Naive thymus-derived CD8-positive, alpha-beta T cell (primary cell): ENCODE data around the gene GTF3C1. TPM values are rescaled to one million over a fixed set of nuclear protein-coding genes. Genes with fewer than 3 reads are reported as not detected.

ENCODE experiments used
- ATAC-seq, 2 donors: fragments of 150-1000 bp; cut with Tn5 transposase in 1 of 2; sonication (Bioruptor Pico), chemical (Tn5 transposase) in 1 of 2; 1 replicate in 1 of 2; 2 replicates in 1 of 2; pipeline ENCODE4 v1.10.0; 2021; ENCODE audit warnings: mild to moderate bottlenecking in 2 of 2, moderate library complexity in 2 of 2
- POLR2A ChIA-PET: fragments of 350-600 bp; sonication (Branson Sonifier 250); formaldehyde crosslinking; loops from one replicate; lab custom pipeline; 2021; ENCODE audit warnings: antibody characterized with exemption; lab: Charles Lee
- DNase-seq, 10 donors: peaks; one replicate each; pipeline versions ENCODE4 v3.0.0 to v3.0.0-alpha.2; 2020 to 2022
- H3K27ac Mint-ChIP-seq, 10 donors: one replicate each; pipeline ENCODE4 v1.8.0; 2020 to 2022; ENCODE audit warnings: mild to moderate bottlenecking in 10 of 10, mixed read lengths in 10 of 10, moderate library complexity in 4 of 10, inconsistent platforms in 1 of 10
- H3K27me3 Mint-ChIP-seq, 5 donors: one replicate each; pipeline ENCODE4 v1.8.0; 2021 to 2022; ENCODE audit warnings: mixed read lengths in 5 of 5
- H3K36me3 Mint-ChIP-seq, 3 donors: one replicate each; pipeline ENCODE4 v1.8.0; 2020 to 2022; ENCODE audit warnings: mixed read lengths in 3 of 3, mild to moderate bottlenecking in 2 of 3, inconsistent platforms in 1 of 3
- H3K4me1 Mint-ChIP-seq, 4 donors: one replicate each; pipeline ENCODE4 v1.8.0; 2021 to 2022; ENCODE audit warnings: mixed read lengths in 4 of 4
- H3K4me3 Mint-ChIP-seq, 10 donors: one replicate each; pipeline ENCODE4 v1.8.0; 2020 to 2022; ENCODE audit warnings: mild to moderate bottlenecking in 10 of 10, mixed read lengths in 10 of 10, moderate library complexity in 6 of 10, inconsistent platforms in 1 of 10
- H3K9me3 Mint-ChIP-seq, 9 donors: one replicate each; pipeline ENCODE4 v1.8.0; 2020 to 2022; ENCODE audit warnings: mixed read lengths in 9 of 9, mild to moderate bottlenecking in 3 of 9, inconsistent platforms in 1 of 9, moderate library complexity in 1 of 9
- polyA plus RNA-seq, 3 donors: library from polyadenylated mRNA; unstranded; fragments of 300-500 nt; fragmentation: Illumina TruSeq; gene quantifications; one replicate each; pipeline ENCODE4 v1.2.3, GENCODE V29; 2021
- total RNA-seq, 8 experiments: library from RNA in 2 of 8; stranded (reverse) in 2 of 8; gene quantifications; one replicate each; pipeline ENCODE4 v1.2.3 and lab custom pipeline; 2021 to 2026

GTF3C1 gene
- total RNA-seq (10 to 100 TPM; 56.4 to 56.6 TPM), polyA plus RNA-seq (10 to 100 TPM; 25.8 to 36.1 (median 26.9) TPM), total RNA-seq (lab: John Stamatoyannopoulos, UW) (132 to 154 (median 144) reads per million in 6 experiments)

DNA sequence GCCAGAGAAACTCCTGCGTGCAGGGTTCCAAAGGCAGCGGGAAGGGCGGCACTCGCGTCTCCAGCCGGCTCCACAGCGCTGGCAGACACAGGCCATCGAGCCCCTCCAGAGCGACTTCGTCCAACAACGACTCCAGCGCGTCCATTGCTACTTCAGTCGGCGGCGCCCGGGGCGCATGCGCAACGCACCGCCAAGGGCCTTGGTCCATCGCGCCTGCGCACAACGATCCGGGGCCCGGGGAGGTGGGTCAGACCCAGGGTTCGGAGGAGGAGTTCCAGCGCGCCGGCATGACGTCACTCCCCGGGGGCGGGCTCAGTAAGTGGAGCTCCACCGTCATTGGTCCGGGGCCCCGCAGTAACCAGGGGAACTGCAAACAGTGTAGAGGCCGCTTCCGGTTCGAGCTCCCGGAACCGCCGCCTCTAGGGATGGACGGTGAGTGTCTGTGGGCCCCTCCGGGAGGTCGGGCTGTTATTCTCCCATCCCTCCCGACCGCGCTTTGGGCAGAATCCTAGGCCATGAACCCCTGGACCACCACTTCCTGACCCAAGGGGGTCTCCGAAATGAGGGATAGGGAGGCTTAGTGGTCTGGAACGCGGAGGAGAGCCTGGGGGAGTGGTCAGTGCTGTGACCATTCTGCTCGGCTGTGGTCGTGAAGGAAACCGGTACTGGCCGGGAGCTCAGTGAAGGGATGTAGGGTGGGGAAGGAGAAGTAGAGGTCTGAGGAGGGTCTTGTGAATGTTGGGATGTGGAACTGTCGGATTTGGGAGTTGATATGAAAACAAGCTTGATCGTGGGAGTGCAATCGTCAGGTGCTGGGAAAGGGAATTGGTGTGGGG is at the start of gene GTF3C1, which contains the start of gene KATNIP:
TSS of gene GTF3C1 (minus strand) at position 168 of the 836 bp plus-strand sequence. CDS start at position 145, 23 bp downstream.
TSS of gene KATNIP (plus strand) at position 399 of the 836 bp plus-strand sequence. CDS start at position 426, 27 bp downstream.
- no peaks in the 10 kb centered on the region for H3K9me3 Mint-ChIP-seq
- POLR2A ChIA-PET: interaction anchor here (0.6 to 3.3 kb wide), 6 partner anchors 10 to 746 kb away, joined by 3 to 20 read pairs (median 4); partner anchors contain the start of gene KDM8
- DNase-seq (peak; percentile 99 to 100 (median 100)), ATAC-seq (peak; percentile 93 to 95)
- peak within 1 kb of the TSS; percentile 97 to 99 (median 98) for H3K4me3 Mint-ChIP-seq
- peaks cover 0 to 17% (median 4%) of the 10 kb centered on the region in 3 donors for H3K36me3 Mint-ChIP-seq
- no peaks in the 10 kb centered on the region for H3K27me3 Mint-ChIP-seq
- peak within 1 kb of the TSS; percentile 92 to 100 (median 100) for H3K27ac Mint-ChIP-seq
- H3K4me1 Mint-ChIP-seq: peaks cover 27 to 50% (median 42%) of the 10 kb centered on the region in 4 donors

DNA sequence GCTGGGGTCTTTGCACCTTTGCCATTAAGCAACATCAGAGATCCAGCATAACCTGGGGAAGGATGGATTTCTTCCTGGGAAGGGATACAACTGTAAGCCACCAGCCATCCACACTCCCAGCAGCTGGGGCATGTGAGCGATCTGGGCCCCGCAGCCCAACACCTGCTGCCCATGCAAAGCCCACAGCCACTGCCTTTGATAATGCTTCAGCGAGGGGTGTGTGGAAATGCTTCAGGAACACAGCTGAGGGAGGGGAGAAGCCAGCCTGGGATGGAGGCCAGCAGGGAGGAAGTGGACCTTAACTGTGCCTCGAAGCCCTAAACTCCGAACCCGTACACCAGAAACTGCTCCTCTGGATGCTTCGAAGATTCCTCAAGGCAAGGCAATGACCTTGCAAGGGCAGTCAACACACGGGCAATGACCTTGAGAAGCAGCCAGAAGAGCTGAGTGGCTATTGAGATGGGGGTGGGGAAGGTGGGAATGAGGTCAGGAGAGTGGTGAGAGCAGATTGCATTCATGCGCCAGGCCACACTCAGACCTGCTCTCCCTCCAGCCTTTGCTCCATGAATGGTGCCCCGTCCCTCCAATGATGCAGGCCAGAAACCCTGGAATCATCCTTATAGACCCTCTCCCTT is 49.3 kb upstream of the GTF3C1 start:
- no peaks in the 10 kb centered on the region for H3K9me3 Mint-ChIP-seq
- ATAC-seq: no peak
- DNase-seq: no peak
- H3K36me3 Mint-ChIP-seq: peaks cover 0 to 8% (median 2%) of the 10 kb centered on the region in 3 donors
- no peaks in the 10 kb centered on the region for H3K27me3 Mint-ChIP-seq
- no peak overlapping the region for H3K4me3 Mint-ChIP-seq
- POLR2A ChIA-PET: no interaction called here
- peak overlapping the region in 2 of 10 donors; percentile 4 to 50 for H3K27ac Mint-ChIP-seq
- peaks cover 0 to 3% (median 0%) of the 10 kb centered on the region in 4 donors for H3K4me1 Mint-ChIP-seq

GRCh38 chr16:27598220-27598619 is 48.5 kb upstream of the GTF3C1 start:
- Mint-ChIP-seq H3K27ac (no peak overlapping the region), H3K27me3 (no peaks in the 10 kb centered on the region), H3K4me3 (no peak overlapping the region), H3K9me3 (no peaks in the 10 kb centered on the region), H3K4me1 (peaks cover 0 to 3% (median 0%) of the 10 kb centered on the region in 4 donors), H3K36me3 (peaks cover 0 to 11% (median 2%) of the 10 kb centered on the region in 3 donors)
- POLR2A ChIA-PET: no interaction called here
- ATAC-seq: no peak
- no peak for DNase-seq

- no peaks in the 10 kb centered on the region for H3K9me3 Mint-ChIP-seq
- POLR2A ChIA-PET: no interaction called here
- H3K27ac Mint-ChIP-seq: peak overlapping the region in 2 of 10 donors; percentile 0 to 29
- H3K36me3 Mint-ChIP-seq: peaks cover 0 to 15% (median 2%) of the 10 kb centered on the region in 3 donors
- ATAC-seq (no peak), DNase-seq (no peak)
- H3K4me3 Mint-ChIP-seq: no peak overlapping the region
- H3K27me3 Mint-ChIP-seq: no peaks in the 10 kb centered on the region
- H3K4me1 Mint-ChIP-seq: peaks cover 0 to 3% (median 0%) of the 10 kb centered on the region in 4 donors
Measured at GRCh38 chr16:27597361-27597760, 47.6 kb upstream of the GTF3C1 start.

DNA sequence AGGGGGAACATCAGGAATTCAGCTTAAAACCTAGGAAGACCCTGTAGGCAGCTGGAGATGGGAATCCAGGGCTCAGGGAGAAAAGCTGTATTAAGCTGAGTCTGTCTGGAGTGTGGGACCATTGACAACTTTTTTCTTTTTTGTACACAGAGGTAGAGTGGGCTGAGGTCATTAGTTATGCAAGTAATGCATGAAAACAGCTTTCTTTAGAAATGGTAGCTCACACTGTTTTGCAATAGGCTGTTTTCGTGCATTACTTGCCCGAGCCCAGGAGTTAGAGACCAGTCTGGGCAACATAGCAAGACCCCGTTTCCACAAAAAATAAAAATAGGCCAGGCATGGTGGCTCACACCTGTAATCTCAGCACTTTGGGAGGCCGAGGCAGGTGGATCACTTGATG is 46.7 kb upstream of the GTF3C1 start:
- Mint-ChIP-seq H3K27me3 (no peaks in the 10 kb centered on the region), H3K4me3 (no peak overlapping the region), H3K36me3 (peaks cover 5 to 22% (median 7%) of the 10 kb centered on the region in 3 donors), H3K27ac (peak overlapping the region in 2 of 10 donors; percentile 41 to 42), H3K4me1 (peaks cover 0 to 3% (median 0%) of the 10 kb centered on the region in 4 donors), H3K9me3 (no peaks in the 10 kb centered on the region)
- POLR2A ChIA-PET: no interaction called here
- ATAC-seq (no peak), DNase-seq (no peak)

DNA sequence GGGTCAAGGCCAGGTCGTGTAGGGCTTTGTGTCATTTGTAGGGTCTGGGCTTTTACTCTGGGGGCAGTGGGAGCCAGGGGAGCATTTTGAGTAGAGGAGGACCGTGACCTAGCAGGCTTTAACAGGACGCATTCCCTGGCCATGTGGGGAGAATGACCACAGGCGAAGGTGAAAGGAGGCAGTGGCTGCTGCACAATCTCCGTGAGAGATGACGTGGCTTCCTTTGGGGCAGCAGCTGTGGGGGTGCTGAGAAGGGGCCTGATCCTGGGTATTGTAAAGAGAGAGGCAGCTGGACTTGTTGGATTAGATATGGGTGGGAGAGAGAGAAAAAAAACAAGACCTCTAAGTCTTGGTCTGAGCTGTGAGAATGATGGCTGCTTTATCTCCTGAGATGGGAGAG is 46.3 kb upstream of the GTF3C1 start:
- H3K9me3 Mint-ChIP-seq: no peaks in the 10 kb centered on the region
- H3K27ac Mint-ChIP-seq: peak overlapping the region in 2 of 10 donors; percentile 41 to 42
- no peak for ATAC-seq
- H3K4me3 Mint-ChIP-seq: no peak overlapping the region
- no peak for DNase-seq
- no peaks in the 10 kb centered on the region for H3K27me3 Mint-ChIP-seq
- POLR2A ChIA-PET: no interaction called here
- H3K4me1 Mint-ChIP-seq: peaks cover 0 to 1% (median 0%) of the 10 kb centered on the region in 4 donors
- H3K36me3 Mint-ChIP-seq: peaks cover 5 to 23% (median 8%) of the 10 kb centered on the region in 3 donors

DNA sequence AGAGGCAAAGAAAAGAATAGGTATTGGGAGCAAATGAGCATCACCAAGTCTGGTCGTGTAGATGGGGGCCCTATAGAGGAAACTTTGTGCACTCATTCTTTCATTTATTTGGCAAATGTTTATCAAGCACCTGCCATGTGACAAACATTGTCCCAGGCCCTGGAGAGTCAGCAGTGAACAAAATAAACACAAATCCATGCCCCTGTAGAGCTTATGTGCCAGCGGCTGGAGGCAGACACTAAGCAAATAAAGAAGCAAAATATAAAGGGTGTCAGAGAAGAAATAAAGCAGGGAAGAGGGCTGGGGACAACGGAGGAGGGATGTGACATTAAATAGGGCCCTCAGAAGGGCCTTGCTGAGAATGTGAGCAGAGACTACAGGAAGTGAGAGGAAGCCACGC is 45.8 kb upstream of the GTF3C1 start:
- POLR2A ChIA-PET: no interaction called here
- Mint-ChIP-seq H3K4me1 (no peaks in the 10 kb centered on the region), H3K36me3 (peaks cover 5 to 25% (median 13%) of the 10 kb centered on the region in 3 donors), H3K27me3 (no peaks in the 10 kb centered on the region), H3K27ac (peak overlapping the region in 3 of 10 donors; percentile 13 to 49 (median 28)), H3K4me3 (no peak overlapping the region), H3K9me3 (peaks cover 0 to 4% (median 0%) of the 10 kb centered on the region in 9 donors)
- DNase-seq (no peak), ATAC-seq (no peak)

DNA sequence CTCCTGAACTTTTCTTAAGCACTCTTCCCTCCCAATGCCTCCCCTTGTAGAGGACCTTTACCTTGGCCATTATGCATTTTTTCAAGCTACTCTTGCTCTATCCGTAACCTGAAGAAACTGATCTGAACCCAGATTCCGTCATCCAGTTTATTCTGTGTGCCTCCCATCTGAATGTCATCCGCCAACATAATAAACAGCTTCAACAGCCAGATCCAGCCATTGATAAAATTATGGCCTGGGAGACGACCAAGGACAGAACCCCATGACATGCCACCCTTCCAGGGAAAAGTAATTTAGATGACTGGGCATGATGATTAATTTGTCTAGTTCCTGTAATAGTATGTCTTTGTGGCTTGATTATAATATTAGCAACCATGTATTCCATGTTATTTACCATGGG is 42.1 kb upstream of the GTF3C1 start:
- no peak for DNase-seq
- H3K4me1 Mint-ChIP-seq: no peaks in the 10 kb centered on the region
- H3K27ac Mint-ChIP-seq: no peak overlapping the region
- H3K27me3 Mint-ChIP-seq: no peaks in the 10 kb centered on the region
- H3K9me3 Mint-ChIP-seq: peaks cover 0 to 19% (median 4%) of the 10 kb centered on the region in 9 donors
- peaks cover 5 to 23% (median 22%) of the 10 kb centered on the region in 3 donors for H3K36me3 Mint-ChIP-seq
- ATAC-seq: no peak
- POLR2A ChIA-PET: no interaction called here
- no peak overlapping the region for H3K4me3 Mint-ChIP-seq

- peak overlapping the region in 2 of 10 donors; percentile 18 to 53 for H3K27ac Mint-ChIP-seq
- H3K27me3 Mint-ChIP-seq: no peaks in the 10 kb centered on the region
- H3K4me3 Mint-ChIP-seq: no peak overlapping the region
- H3K9me3 Mint-ChIP-seq: peaks cover 0 to 19% (median 4%) of the 10 kb centered on the region in 9 donors
- no peaks in the 10 kb centered on the region for H3K4me1 Mint-ChIP-seq
- ATAC-seq (no peak), DNase-seq (no peak)
- peaks cover 8 to 33% (median 32%) of the 10 kb centered on the region in 3 donors for H3K36me3 Mint-ChIP-seq
- POLR2A ChIA-PET: no interaction called here
Measured at GRCh38 chr16:27588057-27588456, 38.3 kb upstream of the GTF3C1 start.

DNA sequence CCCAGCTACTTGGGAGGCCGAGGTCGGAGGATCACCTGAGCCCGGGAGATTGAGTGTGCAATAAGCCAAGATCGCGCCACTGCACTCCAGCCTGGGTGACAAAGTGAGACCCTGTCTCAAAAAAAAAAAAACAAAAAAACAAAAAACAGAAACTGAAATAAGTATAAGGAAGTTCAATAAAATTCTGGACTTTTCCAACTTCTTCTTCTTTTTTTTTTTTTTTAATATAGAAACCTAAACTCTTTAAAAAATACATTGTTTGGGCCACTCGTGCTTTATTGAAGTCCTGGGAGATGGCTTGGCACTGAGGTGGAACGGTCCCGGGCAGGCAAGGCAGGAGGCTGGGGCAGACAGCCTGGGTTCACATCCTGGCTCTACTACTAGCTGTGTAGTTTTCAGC is 37.0 kb upstream of the GTF3C1 start:
- H3K4me1 Mint-ChIP-seq: no peaks in the 10 kb centered on the region
- H3K27me3 Mint-ChIP-seq: no peaks in the 10 kb centered on the region
- peaks cover 15 to 42% (median 35%) of the 10 kb centered on the region in 3 donors for H3K36me3 Mint-ChIP-seq
- no peak overlapping the region for H3K27ac Mint-ChIP-seq
- peaks cover 0 to 19% (median 4%) of the 10 kb centered on the region in 9 donors for H3K9me3 Mint-ChIP-seq
- POLR2A ChIA-PET: no interaction called here
- ATAC-seq (no peak), DNase-seq (no peak)
- no peak overlapping the region for H3K4me3 Mint-ChIP-seq

GRCh38 chr16:27585200-27585599 is 35.5 kb upstream of the GTF3C1 start:
- no peak overlapping the region for H3K27ac Mint-ChIP-seq
- POLR2A ChIA-PET: no interaction called here
- no peaks in the 10 kb centered on the region for H3K4me1 Mint-ChIP-seq
- H3K27me3 Mint-ChIP-seq: no peaks in the 10 kb centered on the region
- DNase-seq: no peak
- no peak for ATAC-seq
- no peak overlapping the region for H3K4me3 Mint-ChIP-seq
- peaks cover 15 to 41% (median 32%) of the 10 kb centered on the region in 3 donors for H3K36me3 Mint-ChIP-seq
- H3K9me3 Mint-ChIP-seq: peaks cover 0 to 13% (median 2%) of the 10 kb centered on the region in 9 donors

DNA sequence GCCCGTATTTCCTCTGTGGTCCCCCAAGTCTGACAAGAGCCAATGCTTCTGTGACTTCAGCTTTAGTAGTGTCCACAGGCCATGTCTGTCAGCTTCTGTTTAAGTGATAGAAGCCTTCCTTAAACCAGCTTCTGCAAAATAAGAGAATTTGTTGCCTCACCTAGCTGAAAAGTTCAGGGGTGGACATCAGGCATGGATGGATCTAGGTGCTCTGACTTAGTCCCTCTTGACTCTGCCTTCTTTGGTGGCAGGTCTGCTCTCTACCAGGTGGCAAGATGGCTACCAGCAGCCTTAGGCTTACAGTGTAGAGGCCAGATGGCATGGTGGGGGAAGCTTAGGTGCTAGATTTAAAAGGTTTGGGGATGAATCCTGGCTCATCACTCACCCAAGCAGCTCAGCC is 33.9 kb upstream of the GTF3C1 start:
- ATAC-seq: no peak
- Mint-ChIP-seq H3K36me3 (peaks cover 15 to 40% (median 36%) of the 10 kb centered on the region in 3 donors), H3K4me1 (no peaks in the 10 kb centered on the region), H3K9me3 (peaks cover 0 to 3% (median 0%) of the 10 kb centered on the region in 9 donors), H3K27me3 (no peaks in the 10 kb centered on the region), H3K4me3 (no peak overlapping the region), H3K27ac (no peak overlapping the region)
- POLR2A ChIA-PET: no interaction called here
- no peak for DNase-seq
